GM10248 (cell line): Measurements from ENCODE around the gene DNAI4.

ENCODE experiments used
- CTCF ChIA-PET: fragments of 300-600 bp; sonication (Branson Sonifier 250); formaldehyde crosslinking; extraction: SDS; loops from one replicate; lab custom pipeline; 2021; ENCODE audit warnings: antibody characterized with exemption; lab: Yijun Ruan, JAX
- POLR2A ChIA-PET: fragments of 350-650 bp; sonication (Branson Sonifier 250); formaldehyde crosslinking; extraction: SDS; loops from one replicate; lab custom pipeline; 2020; ENCODE audit warnings: antibody characterized with exemption; lab: Yijun Ruan, JAX
- DNase-seq: peaks from one replicate; pipeline ENCODE4 v3.0.0; 2012; ENCODE audit errors: extremely low spot score
- TF ChIP-seq, protein P1 (sequence below): IDR thresholded peaks from 2 replicates; pipeline ENCODE4 v1.5.1; 2012; ENCODE audit warnings: mild to moderate bottlenecking, low read depth; ENCODE audit errors: extremely low read depth, missing control alignments, control extremely low read depth

Gene DNAI4

DNA sequence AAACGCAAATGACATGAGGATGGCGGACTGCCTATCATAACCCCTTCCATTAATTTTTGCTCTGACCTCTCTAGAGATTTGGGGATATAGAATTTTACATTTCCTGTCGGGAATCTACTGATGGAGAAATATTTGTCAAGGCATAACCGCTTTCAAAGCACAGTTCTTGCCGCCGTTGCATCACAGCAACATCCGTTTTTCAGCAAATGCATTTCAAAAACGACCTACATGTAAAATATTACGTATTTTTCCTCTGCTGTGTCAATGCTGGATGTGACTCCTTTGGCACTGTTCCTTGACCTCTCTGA lies 5.0 kb upstream of the DNAI4 start:
- ChIA-PET POLR2A (no interaction called here), CTCF (interaction anchor here (1.3 kb wide), 2 partner anchors 15 kb away, joined by 3 read pairs; no protein-coding TSS in a partner anchor)
- TF ChIP-seq, protein P1, sequence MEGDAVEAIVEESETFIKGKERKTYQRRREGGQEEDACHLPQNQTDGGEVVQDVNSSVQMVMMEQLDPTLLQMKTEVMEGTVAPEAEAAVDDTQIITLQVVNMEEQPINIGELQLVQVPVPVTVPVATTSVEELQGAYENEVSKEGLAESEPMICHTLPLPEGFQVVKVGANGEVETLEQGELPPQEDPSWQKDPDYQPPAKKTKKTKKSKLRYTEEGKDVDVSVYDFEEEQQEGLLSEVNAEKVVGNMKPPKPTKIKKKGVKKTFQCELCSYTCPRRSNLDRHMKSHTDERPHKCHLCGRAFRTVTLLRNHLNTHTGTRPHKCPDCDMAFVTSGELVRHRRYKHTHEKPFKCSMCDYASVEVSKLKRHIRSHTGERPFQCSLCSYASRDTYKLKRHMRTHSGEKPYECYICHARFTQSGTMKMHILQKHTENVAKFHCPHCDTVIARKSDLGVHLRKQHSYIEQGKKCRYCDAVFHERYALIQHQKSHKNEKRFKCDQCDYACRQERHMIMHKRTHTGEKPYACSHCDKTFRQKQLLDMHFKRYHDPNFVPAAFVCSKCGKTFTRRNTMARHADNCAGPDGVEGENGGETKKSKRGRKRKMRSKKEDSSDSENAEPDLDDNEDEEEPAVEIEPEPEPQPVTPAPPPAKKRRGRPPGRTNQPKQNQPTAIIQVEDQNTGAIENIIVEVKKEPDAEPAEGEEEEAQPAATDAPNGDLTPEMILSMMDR = no peak
- DNase-seq = no peak

- no peak for DNase-seq
- TF ChIP-seq, protein P1 = no peak
- ChIA-PET POLR2A (no interaction called here), CTCF (interaction anchor here (1.3 kb wide), 2 partner anchors 15 kb away, joined by 3 read pairs; no protein-coding TSS in a partner anchor)
These were observed 4.6 kb upstream of the DNAI4 start for GRCh38 chr1:66929146-66929688.

DNA sequence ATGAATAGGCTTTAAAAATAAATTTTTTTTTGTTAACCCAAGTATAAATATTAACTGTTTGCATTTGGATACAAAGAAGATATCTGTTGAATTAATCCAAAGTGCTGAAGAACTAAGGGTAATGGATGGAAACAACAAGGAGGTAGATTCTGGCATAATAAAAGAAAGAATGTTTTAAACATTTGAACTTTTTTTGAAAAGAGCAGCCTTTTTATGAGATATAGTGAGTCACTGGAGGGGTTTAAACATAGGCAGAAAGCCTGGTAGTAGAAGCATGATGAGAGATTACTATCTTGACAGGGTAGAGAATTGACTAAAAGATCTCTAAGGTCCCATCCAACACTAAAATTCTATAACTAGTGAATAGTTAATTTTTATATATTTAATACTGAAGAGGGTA lies 2.9 kb upstream of the DNAI4 start:
- TF ChIP-seq, protein P1 = no peak
- ChIA-PET CTCF (no interaction called here), POLR2A (no interaction called here)
- DNase-seq = no peak

GRCh38 chr1:66925944-66926343 lies 1.3 kb upstream of the DNAI4 start:
- CTCF ChIA-PET = interaction anchor here (2.1 to 3.0 kb wide), 2 partner anchors 8 to 12 kb away, joined by 6 to 9 read pairs; no protein-coding TSS in a partner anchor
- POLR2A ChIA-PET = no interaction called here
- TF ChIP-seq, protein P1 = no peak
- no peak for DNase-seq

DNA sequence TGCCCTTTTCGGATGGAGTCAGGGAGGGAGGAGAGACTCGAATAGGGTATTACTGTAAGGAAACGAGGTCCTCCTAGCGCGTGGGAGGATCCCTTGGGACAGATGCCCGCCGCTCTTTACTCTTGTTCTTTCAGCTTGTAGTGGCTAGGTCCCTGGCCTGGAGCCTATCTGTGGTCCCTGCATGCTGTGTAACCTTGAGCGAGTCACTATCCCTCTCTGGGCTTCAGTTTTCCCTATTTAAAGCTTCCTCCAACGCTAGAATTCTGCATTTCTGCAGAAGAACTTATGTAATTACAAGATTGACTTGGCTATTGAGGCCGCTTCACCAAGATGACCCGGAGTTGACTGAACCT lies 878 bp upstream of the DNAI4 start:
- ChIA-PET POLR2A (interaction anchor here (1.3 kb wide), 1 partner anchor 8 kb away, joined by 4 read pairs; no protein-coding TSS in a partner anchor), CTCF (interaction anchor here (1.0 to 3.0 kb wide), 3 partner anchors 9 to 71 kb away, joined by 4 to 9 read pairs (median 6); no protein-coding TSS in a partner anchor)
- DNase-seq = no peak
- TF ChIP-seq, protein P1 = no peak

DNA sequence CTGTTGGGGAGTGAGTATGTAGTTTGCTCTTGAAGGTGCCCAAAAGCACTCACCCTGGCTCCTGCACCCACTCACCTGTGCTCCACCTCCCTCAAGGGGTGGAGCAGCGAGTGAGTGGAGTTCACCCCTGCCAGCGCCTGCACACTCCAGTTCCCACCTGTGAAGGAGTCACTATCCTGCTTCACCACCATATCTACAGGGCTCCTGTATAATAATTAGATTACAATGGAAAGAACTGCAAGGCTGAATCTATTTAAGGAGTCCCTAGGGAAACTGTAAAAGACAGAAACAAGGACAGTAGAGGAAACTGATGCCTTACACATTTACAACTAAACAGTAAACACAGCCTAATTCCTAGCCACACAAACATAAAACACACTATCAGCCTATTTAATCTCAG lies 4.1 kb downstream of the DNAI4 start:
- DNase-seq = no peak
- TF ChIP-seq, protein P1 = no peak
- ChIA-PET POLR2A (no interaction called here), CTCF (no interaction called here)
